OCI-LY7 (cell line): Measurements from ENCODE around the gene TMEM44.

Source experiments
- CTCF ChIP-seq: fragments of 200-600 bp; sonication (generic); conservative IDR thresholded peaks from 2 replicates; pipeline ENCODE4 v1.5.1; 2014; ENCODE audit warnings: mild to moderate bottlenecking, antibody characterized with exemption, low read length, moderate library complexity, mixed read lengths
- EZH2phosphoT487 ChIP-seq: fragments of 200-600 bp; sonication (generic); IDR thresholded peaks from 2 replicates; pipeline ENCODE4 v1.6.1; 2018; ENCODE audit warnings: low read depth, borderline replicate concordance, mild to moderate bottlenecking, mixed run types, antibody characterized with exemption, low read length, moderate library complexity, mixed read lengths

GRCh38 chr3:194539498-194539897 lies 93.7 kb downstream of the TMEM44 start:
- TF ChIP-seq CTCF, result no peak
- TF ChIP-seq EZH2phosphoT487, result no peak
